GM20000 (cell line): ENCODE measurements around the gene SETX.

ENCODE experiments used
- DNase-seq: peaks from one replicate; pipeline ENCODE4 v3.0.0; 2012; ENCODE audit warnings: low spot score
- CTCF ChIP-seq: IDR thresholded peaks from 2 replicates; pipeline ENCODE4 v1.5.1; 2012; ENCODE audit warnings: mild to moderate bottlenecking, control low read depth; ENCODE audit errors: extremely low read depth, missing control alignments

SETX gene

DNA sequence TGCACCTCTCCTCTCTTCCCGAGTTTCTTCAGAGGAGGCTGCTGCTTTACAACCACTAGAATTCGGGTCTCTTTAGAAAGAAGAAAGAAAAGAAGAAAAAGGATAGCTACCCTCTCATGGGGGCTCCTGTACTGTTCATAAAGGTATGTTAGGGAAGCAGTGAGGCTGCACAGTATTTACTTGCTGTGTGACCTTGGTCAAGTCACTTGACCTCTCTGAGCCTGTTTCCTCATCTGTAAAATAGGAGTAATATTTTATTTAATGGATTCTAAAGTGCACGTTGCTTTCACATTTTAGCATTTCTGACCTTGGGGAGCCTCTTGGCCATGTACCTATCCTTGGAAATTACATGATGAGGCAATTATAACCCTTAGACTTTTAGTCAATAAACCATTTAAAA lies 88.8 kb downstream of the SETX start:
- DNase-seq = no peak
- no peak for TF ChIP-seq CTCF

- DNase-seq = no peak
- TF ChIP-seq CTCF = no peak
Observed at GRCh38 chr9:132260846-132261245, 93.9 kb downstream of the SETX start.

- TF ChIP-seq CTCF = no peak
- no peak for DNase-seq
Observed at GRCh38 chr9:132250324-132251262, 104.2 kb downstream of the SETX start.

GRCh38 chr9:132249690-132250089 lies 105.1 kb downstream of the SETX start:
- DNase-seq = no peak
- TF ChIP-seq CTCF = no peak

DNA sequence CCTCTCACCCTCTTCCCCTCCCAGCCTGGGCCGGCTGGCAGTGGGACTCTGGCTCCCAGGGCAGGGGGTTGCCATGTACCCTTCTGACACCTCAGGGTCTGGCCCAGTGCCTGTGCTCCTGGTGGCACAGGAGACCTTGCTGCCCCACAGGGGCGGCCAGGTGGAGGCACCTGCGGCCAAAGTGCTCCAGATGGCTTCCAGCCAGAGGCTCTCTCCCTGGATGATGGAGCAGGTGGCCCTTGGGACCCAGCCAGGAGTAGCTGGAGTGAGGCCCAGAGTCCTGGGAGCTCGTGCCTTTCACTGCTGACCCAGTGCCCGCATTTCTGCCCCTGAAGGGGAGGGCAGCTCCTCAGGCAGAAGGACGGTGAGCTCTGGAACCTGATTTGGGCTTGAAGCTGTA lies 105.7 kb downstream of the SETX start:
- DNase-seq = no peak
- TF ChIP-seq CTCF = no peak

DNA sequence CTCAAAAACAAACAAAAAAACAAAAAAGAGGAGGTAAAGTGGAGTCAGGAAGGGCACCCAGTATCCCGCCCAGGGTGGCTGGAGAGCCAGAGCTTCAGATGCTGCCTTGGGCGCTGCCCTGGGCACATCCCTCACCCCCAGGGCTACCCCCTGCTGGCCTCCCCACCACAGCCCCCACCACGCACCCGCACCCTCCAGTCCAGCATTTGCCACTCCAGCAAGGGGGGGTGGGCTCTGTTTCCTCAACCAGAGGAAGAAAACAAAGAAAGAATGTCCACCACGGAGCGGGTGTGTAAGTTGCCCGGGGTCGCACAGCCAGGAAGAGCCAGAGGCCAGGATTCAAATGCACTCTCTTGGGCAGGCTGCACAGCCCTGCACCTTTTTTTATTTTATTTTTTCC lies 106.8 kb downstream of the SETX start:
- TF ChIP-seq CTCF = no peak
- DNase-seq = no peak

GRCh38 chr9:132245465-132245864 lies 109.3 kb downstream of the SETX start:
- TF ChIP-seq CTCF = no peak
- no peak for DNase-seq
